NCI-H1436 (cell line): ENCODE data around the gene TFPI.
"Not testable (repeated sequence)": the region's sequence is repeated elsewhere in the genome, so short reads cannot be mapped to it uniquely, and the experiment has no call there.

Experiments
- DNase-seq: peaks from one replicate; lab custom pipeline; 2025; lab: John Stamatoyannopoulos, UW

Gene TFPI

GRCh38 chr2:187552828-187553681, 1.2 kb downstream of the TFPI start:
- DNase-seq = no peak

- DNase-seq = no peak
These were observed 1.9 kb downstream of the TFPI start for GRCh38 chr2:187552381-187552780.

- no peak for DNase-seq
These were observed 3.4 kb downstream of the TFPI start for GRCh38 chr2:187550857-187551256.

GRCh38 chr2:187549951-187550555, 4.2 kb downstream of the TFPI start:
- no peak for DNase-seq

GRCh38 chr2:187549193-187549592, 5.0 kb downstream of the TFPI start:
- no peak for DNase-seq

GRCh38 chr2:187548656-187549055, 5.6 kb downstream of the TFPI start:
- no peak for DNase-seq

GRCh38 chr2:187547353-187547979, 6.8 kb downstream of the TFPI start:
- DNase-seq = no peak

GRCh38 chr2:187546762-187547333, 7.4 kb downstream of the TFPI start:
- DNase-seq = no peak

- no peak for DNase-seq
These were observed 8.9 kb downstream of the TFPI start for GRCh38 chr2:187545238-187545751.

GRCh38 chr2:187544371-187545080, 9.7 kb downstream of the TFPI start:
- DNase-seq = no peak

- DNase-seq = no peak
These were observed 10.7 kb downstream of the TFPI start for GRCh38 chr2:187543488-187543887.

- DNase-seq = no peak
These were observed 12.1 kb downstream of the TFPI start for GRCh38 chr2:187542123-187542522.

- DNase-seq = no peak
These were observed 12.8 kb downstream of the TFPI start for GRCh38 chr2:187541086-187542085.

GRCh38 chr2:187538222-187538621, 16.0 kb downstream of the TFPI start:
- DNase-seq = not testable (repeated sequence)

- not testable (repeated sequence) for DNase-seq
These were observed 18.9 kb downstream of the TFPI start for GRCh38 chr2:187535381-187535780.

GRCh38 chr2:187532333-187533120, 21.7 kb downstream of the TFPI start:
- DNase-seq = no peak

- DNase-seq = no peak
These were observed 24.1 kb downstream of the TFPI start for GRCh38 chr2:187529977-187530721.

- DNase-seq = no peak
These were observed 24.8 kb downstream of the TFPI start for GRCh38 chr2:187529248-187529976.
